Measurements from ENCODE around the gene KITLG. TPM values are rescaled to one million over a fixed set of nuclear protein-coding genes. Genes with fewer than 3 reads are reported as not detected.
"Not testable (repeated sequence)": the region's sequence is repeated elsewhere in the genome, so short reads cannot be mapped to it uniquely, and the experiment has no call there.

The KITLG gene
- total RNA-seq, 2 donors from 2014 or later: 32.8 to 37.1 TPM

GRCh38 chr12:88516811-88517210 is 63.5 kb downstream of the KITLG start:
- no peak for DNase-seq
- H3K27ac ChIP-seq: no peak overlapping the region
- no peak for TF ChIP-seq CTCF (IDR thresholded peaks at IDR 0.05)
- intact Hi-C loops (cut with DNase I): no loop called here
- no peaks in the 10 kb centered on the region for H3K9me3 ChIP-seq
- H3K36me3 ChIP-seq: no peaks in the 10 kb centered on the region
- H3K4me3 ChIP-seq: no peak overlapping the region
- H3K9ac ChIP-seq (ENCODE audit: low read depth in 2 of 2, low read length in 2 of 2): no peak overlapping the region
- no peaks in the 10 kb centered on the region for H3K27me3 ChIP-seq
- H3K4me1 ChIP-seq: no peaks in the 10 kb centered on the region

- DNase-seq: no peak
- Histone ChIP-seq H3K27ac (no peak overlapping the region), H3K9me3 (no peaks in the 10 kb centered on the region), H3K27me3 (no peaks in the 10 kb centered on the region), H3K9ac (ENCODE audit: low read depth in 2 of 2, low read length in 2 of 2) (no peak overlapping the region), H3K4me3 (no peak overlapping the region), H3K4me1 (no peaks in the 10 kb centered on the region), H3K36me3 (no peaks in the 10 kb centered on the region)
- TF ChIP-seq CTCF (IDR thresholded peaks at IDR 0.05): no peak
- intact Hi-C loops (cut with DNase I): no loop called here
Measured at GRCh38 chr12:88510843-88511242, 69.4 kb downstream of the KITLG start.

DNA sequence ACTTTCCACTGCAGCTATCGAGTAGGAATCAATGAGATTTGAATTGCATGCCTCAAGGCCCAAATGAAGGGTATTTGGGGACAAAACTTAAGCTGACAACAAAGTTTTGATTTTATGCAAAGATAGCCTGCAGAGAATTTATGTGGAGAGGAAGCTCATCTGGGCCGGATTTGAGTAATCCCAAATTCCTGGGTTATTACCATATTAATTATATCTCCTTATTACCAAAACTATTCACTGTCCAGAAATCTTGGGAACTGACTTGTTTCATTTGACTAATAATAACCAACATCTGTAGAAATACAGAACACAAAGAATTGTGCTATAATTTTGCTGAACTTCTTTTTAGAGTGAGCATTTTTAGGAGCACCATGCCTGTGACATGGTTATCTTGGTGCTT is 70.4 kb downstream of the KITLG start:
- intact Hi-C loops (cut with DNase I): no loop called here
- H3K4me1 ChIP-seq: no peaks in the 10 kb centered on the region
- no peak overlapping the region for H3K4me3 ChIP-seq
- no peaks in the 10 kb centered on the region for H3K9me3 ChIP-seq
- DNase-seq: no peak
- no peak overlapping the region for H3K9ac ChIP-seq (ENCODE audit: low read depth in 2 of 2, low read length in 2 of 2)
- no peaks in the 10 kb centered on the region for H3K27me3 ChIP-seq
- no peaks in the 10 kb centered on the region for H3K36me3 ChIP-seq
- H3K27ac ChIP-seq: no peak overlapping the region
- no peak for TF ChIP-seq CTCF (IDR thresholded peaks at IDR 0.05)

DNA sequence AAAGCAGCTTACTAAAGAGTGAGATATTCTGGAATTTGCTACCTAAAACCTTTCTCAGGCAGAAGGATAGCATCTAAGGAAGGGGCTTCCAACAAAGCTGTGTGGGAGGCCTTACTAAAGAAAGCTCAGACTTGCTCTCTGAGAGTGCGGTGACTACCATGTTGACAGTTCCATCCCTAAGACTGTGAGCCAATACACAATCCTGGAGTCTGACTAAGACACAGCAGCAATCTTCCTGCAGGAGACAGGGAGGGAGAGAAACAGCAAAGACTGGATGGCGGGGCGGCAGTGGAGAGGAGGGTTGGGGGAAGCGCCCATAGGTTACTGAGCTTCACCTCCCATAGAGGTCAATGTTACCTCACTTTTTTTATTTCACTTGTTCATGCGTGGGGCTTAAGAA is 70.9 kb downstream of the KITLG start:
- Histone ChIP-seq H3K27me3 (no peaks in the 10 kb centered on the region), H3K4me3 (no peak overlapping the region), H3K9ac (ENCODE audit: low read depth in 2 of 2, low read length in 2 of 2) (no peak overlapping the region), H3K9me3 (no peaks in the 10 kb centered on the region), H3K36me3 (no peaks in the 10 kb centered on the region), H3K4me1 (no peaks in the 10 kb centered on the region), H3K27ac (no peak overlapping the region)
- no peak for TF ChIP-seq CTCF (IDR thresholded peaks at IDR 0.05)
- intact Hi-C loops (cut with DNase I): no loop called here
- no peak for DNase-seq

- H3K4me3 ChIP-seq; H3K4me1 ChIP-seq; H3K27ac ChIP-seq; H3K27me3 ChIP-seq; H3K9me3 ChIP-seq; DNase-seq; intact Hi-C loops (cut with DNase I); H3K36me3 ChIP-seq; H3K9ac ChIP-seq (ENCODE audit: low read depth in 2 of 2, low read length in 2 of 2): not testable (repeated sequence)
Measured at GRCh38 chr12:88507851-88508250, 72.4 kb downstream of the KITLG start.

- DNase-seq: no peak
- Histone ChIP-seq H3K36me3 (no peaks in the 10 kb centered on the region), H3K9ac (ENCODE audit: low read depth in 2 of 2, low read length in 2 of 2) (no peak overlapping the region), H3K27ac (no peak overlapping the region), H3K9me3 (no peaks in the 10 kb centered on the region), H3K27me3 (no peaks in the 10 kb centered on the region), H3K4me3 (no peak overlapping the region), H3K4me1 (no peaks in the 10 kb centered on the region)
- intact Hi-C loops (cut with DNase I): no loop called here
- no peak for TF ChIP-seq CTCF (IDR thresholded peaks at IDR 0.05)
Measured at GRCh38 chr12:88507270-88507669, 73.0 kb downstream of the KITLG start.
